BJ (cell line): Measurements from ENCODE around the gene HTATIP2. TPM values are rescaled to one million over a fixed set of nuclear protein-coding genes. Genes with fewer than 3 reads are reported as not detected.

ENCODE experiments used
- CTCF ChIA-PET: fragments of 350-600 bp; formaldehyde crosslinking; extraction: SDS; loops from one replicate; lab custom pipeline; 2021; ENCODE audit warnings: antibody characterized with exemption, inconsistent platforms; lab: Yijun Ruan, JAX
- POLR2A ChIA-PET: fragments of 300-600 bp; sonication (Branson Sonifier 250); formaldehyde crosslinking; extraction: SDS; loops from one replicate; lab custom pipeline; 2021; ENCODE audit warnings: antibody characterized with exemption; lab: Charles Lee
- DNase-seq: peaks from one replicate; pipeline ENCODE4 v3.0.0-alpha.2; 2011; ENCODE audit warnings: low read depth
- H3K27me3 ChIP-seq: 2 replicates; pipeline ENCODE4 v1.6.0; 2011; ENCODE audit warnings: low read length; ENCODE audit not compliant: control insufficient read depth, insufficient read depth
- H3K36me3 ChIP-seq: 2 replicates; pipeline ENCODE4 v1.5.1; 2011; ENCODE audit warnings: low read length; ENCODE audit not compliant: control insufficient read depth, insufficient read depth
- H3K4me3 ChIP-seq: 2 replicates; pipeline ENCODE4 v1.5.1; 2011; ENCODE audit warnings: low read depth, mild to moderate bottlenecking, control low read depth, low read length
- polyA plus RNA-seq: library from polyadenylated mRNA; depleted of rRNA; stranded (reverse); fragments of >200 nt; gene quantifications from 2 replicates; pipeline ENCODE4 v1.2.3, GENCODE V29; 2011
- TF ChIP-seq, protein P1 (sequence below): IDR thresholded peaks from 2 replicates; pipeline ENCODE4 v1.5.1; 2011; ENCODE audit warnings: low read depth, mild to moderate bottlenecking, control low read depth, inconsistent platforms, low read length, moderate library complexity; ENCODE audit not compliant: insufficient read depth

HTATIP2 gene
- polyA plus RNA-seq, 1 experiment, result 20.2 TPM

DNA sequence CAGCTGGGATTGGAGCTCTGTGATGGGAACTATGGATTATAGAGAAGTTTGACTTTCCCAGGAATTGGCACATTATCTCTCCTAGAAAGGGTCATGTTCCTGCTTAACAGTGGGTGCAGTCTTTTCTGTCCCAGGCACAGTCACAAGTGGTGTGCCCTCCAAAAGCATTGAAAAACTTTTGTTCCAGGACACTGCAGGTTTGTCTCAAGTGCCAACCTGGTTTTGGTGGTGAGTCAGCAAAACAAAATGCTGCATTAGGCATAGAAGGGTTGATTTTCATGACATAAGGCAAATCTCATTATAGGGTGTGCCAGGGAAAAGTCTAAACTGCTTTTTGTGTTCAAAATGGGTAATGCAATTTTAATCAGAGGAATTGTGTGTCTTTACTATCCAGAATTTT, 4.9 kb downstream of the HTATIP2 start:
- TF ChIP-seq, protein P1, sequence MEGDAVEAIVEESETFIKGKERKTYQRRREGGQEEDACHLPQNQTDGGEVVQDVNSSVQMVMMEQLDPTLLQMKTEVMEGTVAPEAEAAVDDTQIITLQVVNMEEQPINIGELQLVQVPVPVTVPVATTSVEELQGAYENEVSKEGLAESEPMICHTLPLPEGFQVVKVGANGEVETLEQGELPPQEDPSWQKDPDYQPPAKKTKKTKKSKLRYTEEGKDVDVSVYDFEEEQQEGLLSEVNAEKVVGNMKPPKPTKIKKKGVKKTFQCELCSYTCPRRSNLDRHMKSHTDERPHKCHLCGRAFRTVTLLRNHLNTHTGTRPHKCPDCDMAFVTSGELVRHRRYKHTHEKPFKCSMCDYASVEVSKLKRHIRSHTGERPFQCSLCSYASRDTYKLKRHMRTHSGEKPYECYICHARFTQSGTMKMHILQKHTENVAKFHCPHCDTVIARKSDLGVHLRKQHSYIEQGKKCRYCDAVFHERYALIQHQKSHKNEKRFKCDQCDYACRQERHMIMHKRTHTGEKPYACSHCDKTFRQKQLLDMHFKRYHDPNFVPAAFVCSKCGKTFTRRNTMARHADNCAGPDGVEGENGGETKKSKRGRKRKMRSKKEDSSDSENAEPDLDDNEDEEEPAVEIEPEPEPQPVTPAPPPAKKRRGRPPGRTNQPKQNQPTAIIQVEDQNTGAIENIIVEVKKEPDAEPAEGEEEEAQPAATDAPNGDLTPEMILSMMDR, result no peak
- ChIA-PET CTCF (interaction anchor here (1.7 to 3.5 kb wide), 3 partner anchors 10 to 29 kb away, joined by 5 to 19 read pairs (median 6); no protein-coding TSS in a partner anchor), POLR2A (no interaction called here)
- Histone ChIP-seq H3K36me3 (no peaks in the 10 kb centered on the region), H3K4me3 (no peak overlapping the region), H3K27me3 (no peaks in the 10 kb centered on the region)
- DNase-seq, result no peak

GRCh38 chr11:20369826-20370225, 6.3 kb downstream of the HTATIP2 start:
- DNase-seq, result no peak
- Histone ChIP-seq H3K4me3 (no peak overlapping the region), H3K36me3 (no peaks in the 10 kb centered on the region), H3K27me3 (no peaks in the 10 kb centered on the region)
- TF ChIP-seq, protein P1, result no peak
- ChIA-PET POLR2A (no interaction called here), CTCF (interaction anchor here (0.6 to 3.5 kb wide), 2 partner anchors 16 to 241 kb away, joined by 3 to 19 read pairs; no protein-coding TSS in a partner anchor)

DNA sequence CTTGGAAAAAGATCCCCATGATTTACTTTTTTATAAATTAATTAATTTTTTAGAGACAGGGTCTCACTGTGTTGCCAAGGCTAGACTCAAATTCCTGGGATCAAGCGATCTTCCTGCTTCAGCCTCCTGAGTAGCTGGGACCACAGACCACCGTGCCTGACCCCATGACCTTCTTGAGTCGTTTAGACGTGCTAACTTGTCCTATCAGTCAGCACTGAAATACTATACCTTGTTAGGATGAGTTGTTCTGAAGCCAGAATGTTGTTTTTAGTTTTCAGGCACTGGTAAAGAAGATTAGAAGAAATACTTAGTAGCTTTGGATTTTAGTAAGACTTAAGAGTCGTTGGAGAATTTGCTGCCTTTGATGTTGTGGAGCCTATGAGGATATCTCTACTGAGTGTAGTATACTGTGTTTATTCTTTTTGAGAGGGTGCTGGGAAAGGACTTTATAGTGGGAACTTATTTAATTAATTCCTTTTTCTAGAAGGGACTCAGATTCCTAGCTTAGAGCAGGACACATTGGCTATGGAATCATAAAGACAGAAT, 8.6 kb downstream of the HTATIP2 start:
- DNase-seq, result no peak
- no peaks in the 10 kb centered on the region for H3K27me3 ChIP-seq
- H3K4me3 ChIP-seq, result no peak overlapping the region
- ChIA-PET CTCF (interaction anchor here (1.2 to 1.4 kb wide), 2 partner anchors 14 to 25 kb away, joined by 3 read pairs; no protein-coding TSS in a partner anchor), POLR2A (no interaction called here)
- TF ChIP-seq, protein P1, result no peak
- H3K36me3 ChIP-seq, result no peaks in the 10 kb centered on the region; the same call in 1 of the 2 replicates

GRCh38 chr11:20373147-20373546, 9.6 kb downstream of the HTATIP2 start:
- Histone ChIP-seq H3K4me3 (no peak overlapping the region), H3K36me3 (no peaks in the 10 kb centered on the region; the same call in 1 of the 2 replicates), H3K27me3 (no peaks in the 10 kb centered on the region)
- POLR2A ChIA-PET, result no interaction called here
- TF ChIP-seq, protein P1, result no peak
- CTCF ChIA-PET, result interaction anchor here (1.2 to 1.4 kb wide), 2 partner anchors 15 to 24 kb away, joined by 3 read pairs; no protein-coding TSS in a partner anchor
- DNase-seq, result no peak

- ChIA-PET CTCF (interaction anchor here (0.8 to 1.3 kb wide), 4 partner anchors 13 to 23 kb away, joined by 3 to 7 read pairs (median 3); no protein-coding TSS in a partner anchor), POLR2A (no interaction called here)
- TF ChIP-seq, protein P1, result no peak
Observed at GRCh38 chr11:20373568-20374209, 10.2 kb downstream of the HTATIP2 start.

More at GRCh38 chr11:20373568-20374209, 10.2 kb downstream of the HTATIP2 start:
- no peak for DNase-seq
- no peaks in the 10 kb centered on the region for H3K27me3 ChIP-seq
- no peak overlapping the region for H3K4me3 ChIP-seq
- H3K36me3 ChIP-seq, result no peaks in the 10 kb centered on the region; the same call in none of the 2 replicates
